HG02623 (cell line): ENCODE data around the gene CSF1R.
"Not testable (repeated sequence)": the region's sequence is repeated elsewhere in the genome, so short reads cannot be mapped to it uniquely, and the experiment has no call there.

Experiments used
- ATAC-seq: cut with Tn5 transposase; IDR thresholded peaks from one replicate; pipeline ENCODE4 v1.9.1; 2021; ENCODE audit warnings: moderate library complexity; ENCODE audit not compliant: unreplicated experiment

The CSF1R gene

DNA sequence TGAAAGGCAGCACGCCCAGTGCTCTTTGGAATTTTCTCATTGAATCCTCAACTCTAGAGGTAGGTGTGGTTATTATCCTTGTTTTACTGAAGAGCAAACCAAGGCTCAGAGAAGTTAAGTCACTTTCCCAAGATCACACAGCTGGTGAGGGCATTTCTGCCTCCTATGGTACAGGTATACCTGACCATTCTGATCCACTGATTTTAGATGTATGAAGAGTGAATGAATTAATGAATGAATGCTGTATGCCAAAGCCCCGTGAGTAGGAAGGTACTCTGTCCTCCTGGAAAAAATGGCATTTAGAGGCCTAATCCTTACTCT, 18.2 kb upstream of the CSF1R start:
- no peak for ATAC-seq

DNA sequence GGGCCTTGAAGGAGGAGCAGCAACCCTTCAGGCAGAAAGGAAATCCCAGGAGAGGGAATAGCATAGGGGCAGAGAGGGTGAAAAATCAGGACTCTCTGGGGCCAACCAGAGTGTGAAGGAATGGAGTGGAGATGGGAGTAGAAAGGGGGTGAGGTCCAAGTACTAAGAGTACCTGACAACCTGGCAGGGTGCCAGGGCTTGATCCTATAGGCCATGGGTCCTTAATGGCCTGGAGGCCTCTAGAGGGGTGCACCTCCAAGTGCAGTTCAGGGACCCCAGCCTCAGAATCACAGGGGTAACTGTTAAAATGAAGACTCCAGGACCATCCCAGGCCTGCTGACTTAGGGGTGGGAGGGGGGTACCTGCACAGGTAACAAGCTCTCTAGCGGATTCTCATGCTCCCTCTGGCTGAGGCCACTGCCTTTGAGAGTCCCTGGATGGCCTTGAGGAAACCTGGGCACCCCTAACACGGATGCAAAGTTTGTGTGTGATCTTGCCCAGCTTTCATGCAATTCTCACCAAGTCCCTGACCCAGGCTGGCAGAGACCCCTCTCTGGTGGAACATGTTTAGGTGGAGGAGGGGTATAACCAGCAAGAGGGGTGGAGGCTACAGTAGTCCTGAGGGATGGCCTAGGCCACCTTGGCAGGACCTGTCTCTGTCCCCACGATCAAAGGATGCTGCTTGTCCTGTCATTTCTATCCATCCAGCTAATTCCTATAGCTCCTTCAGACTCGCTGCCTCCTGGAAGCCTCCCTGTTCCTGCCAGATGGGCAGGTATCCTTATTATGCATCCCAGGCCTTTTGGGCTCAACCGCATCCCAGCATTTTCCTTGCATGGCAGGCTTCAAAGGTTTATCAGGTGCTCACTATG, 17.6 kb upstream of the CSF1R start:
- ATAC-seq, result no peak

DNA sequence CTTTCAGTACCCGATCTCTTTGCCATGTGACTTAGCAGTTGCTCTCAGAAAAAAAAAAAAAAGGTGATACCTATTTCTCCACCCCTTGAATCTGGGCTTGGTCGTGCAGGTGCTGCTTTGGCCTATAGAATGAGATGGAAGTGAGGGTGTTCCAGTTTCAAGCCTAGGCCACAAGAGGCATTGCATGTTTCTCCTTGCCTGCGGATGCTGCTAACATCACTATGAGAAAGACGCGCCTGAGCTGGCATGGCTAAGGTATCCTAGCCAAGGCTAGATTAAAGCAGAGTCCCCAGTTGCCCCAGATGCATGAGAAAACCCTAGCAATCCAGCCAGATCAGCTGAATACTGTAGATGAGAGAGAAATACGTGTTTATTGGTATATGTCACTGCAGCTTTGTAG, 14.7 kb upstream of the CSF1R start:
- no peak for ATAC-seq

DNA sequence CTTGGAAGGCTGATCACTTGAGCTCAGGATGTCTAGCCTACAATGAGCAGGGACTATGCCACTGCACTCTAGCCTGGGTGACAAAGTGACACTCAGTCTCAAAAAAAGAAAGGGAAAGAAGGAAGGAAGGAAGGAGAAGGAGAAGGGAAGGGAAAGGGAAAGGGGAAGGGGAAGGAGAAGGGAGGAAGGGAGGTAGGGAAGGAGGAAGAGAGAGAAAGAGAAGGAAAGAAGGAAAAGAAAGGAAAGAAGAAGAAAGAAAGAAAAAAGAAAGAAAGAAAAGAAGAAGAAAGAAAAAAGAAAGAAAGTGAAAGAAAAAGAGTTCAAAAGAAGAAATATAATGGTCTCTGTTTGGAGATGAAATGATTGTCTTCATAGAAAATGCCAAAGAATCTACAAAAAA, 10.8 kb upstream of the CSF1R start:
- ATAC-seq, result no peak

DNA sequence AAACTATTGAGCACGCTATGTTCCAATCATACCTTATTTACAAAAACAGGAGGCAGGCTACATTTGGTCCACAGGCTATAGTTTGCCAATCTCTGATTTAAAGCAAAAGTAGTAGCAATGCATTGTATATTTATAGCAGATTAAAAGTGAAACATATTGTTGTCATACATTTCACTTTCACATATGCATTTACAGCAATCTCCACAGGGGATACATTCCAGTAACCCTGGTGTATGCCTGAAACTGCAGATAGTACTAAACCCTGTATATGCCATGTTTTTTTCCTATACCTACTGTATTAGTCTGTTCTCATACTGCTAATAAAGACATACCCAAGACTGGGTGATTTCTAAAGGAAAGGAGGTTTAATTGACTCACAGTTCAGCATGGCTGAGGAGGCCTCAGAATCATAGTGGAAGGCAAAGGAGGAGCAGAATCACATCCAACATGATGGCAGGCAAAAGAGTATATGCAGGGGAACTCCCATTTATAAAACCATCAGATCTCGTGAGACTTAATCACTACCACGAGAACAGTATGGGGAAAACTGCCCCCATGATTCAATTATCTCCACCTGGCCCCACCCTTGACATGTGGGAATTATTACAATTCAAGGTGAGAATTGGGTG, 5.9 kb upstream of the CSF1R start:
- ATAC-seq, result peak; percentile 61

DNA sequence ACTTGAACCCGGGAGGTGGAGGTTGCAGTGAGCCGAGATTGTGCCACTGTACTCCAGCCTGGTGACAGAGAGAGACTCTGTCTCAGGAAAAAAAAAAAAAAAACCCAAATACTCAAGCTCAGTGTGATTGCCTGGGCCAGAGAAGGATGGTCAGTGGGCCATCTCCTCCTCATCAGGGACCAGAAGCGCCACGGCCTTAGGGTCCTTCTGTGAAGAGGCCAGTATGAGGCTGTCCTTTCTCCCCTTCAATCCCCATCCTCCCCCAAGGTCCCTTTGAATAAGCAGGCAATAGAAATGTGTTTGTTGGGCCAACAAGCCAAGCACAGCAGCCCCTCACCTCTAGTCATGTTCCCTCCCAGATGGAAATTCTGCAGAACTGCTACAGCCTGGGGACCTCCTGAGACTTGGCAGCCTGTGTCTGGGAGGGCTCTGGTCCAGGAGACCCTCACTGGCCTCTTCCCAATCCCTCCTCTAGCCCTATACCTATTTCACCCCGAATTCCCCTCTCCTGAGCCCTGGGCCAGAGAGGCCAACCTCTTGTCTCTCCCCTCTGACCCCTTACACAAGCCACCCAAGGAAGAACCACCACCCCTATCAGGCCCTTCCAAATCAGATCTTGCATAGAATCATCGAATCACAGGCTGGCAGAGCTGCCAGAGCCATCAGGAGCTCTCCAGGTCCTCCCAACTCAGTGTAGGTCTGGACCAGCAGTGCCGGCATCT, 1.0 kb downstream of the CSF1R start:
- no peak for ATAC-seq

DNA sequence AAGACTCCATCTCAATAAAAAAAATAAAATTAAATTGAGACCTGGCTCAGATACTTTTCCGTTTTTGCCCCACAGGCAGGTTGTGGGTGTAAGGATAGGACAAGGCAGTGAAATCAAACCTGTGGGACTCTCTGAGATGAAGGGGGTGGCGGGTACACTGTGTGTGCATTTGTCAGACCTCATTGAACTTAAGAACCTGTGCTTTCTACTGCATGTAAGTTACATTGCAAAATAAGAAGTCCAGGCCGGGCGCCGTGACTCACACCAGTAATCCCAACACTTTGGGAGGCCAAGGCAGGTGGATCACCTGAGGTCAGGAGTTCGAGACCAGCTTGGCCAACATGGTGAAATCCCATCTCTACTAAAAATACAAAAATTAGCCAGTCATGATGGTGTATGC, 1.6 kb downstream of the CSF1R start:
- not testable (repeated sequence) for ATAC-seq

DNA sequence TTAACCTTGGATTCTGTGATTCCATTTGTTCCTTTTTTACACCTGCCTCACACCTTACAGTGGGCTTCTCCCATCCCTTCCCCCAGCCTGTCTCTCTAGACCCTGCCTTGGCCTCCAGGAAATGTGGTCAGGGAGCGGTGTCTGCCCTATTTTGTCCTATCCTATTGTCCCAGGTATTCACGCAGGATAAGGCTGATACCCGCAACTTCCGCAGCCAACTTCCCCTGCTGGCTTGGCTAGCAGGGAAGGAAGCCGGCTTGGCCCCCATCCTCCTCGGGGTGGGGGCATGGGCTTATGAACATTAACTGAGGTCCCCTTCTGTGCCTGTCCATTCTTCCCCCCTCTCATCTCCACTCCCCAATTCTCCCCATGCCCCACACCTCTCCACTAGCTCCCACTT, 3.5 kb downstream of the CSF1R start:
- ATAC-seq, result no peak

DNA sequence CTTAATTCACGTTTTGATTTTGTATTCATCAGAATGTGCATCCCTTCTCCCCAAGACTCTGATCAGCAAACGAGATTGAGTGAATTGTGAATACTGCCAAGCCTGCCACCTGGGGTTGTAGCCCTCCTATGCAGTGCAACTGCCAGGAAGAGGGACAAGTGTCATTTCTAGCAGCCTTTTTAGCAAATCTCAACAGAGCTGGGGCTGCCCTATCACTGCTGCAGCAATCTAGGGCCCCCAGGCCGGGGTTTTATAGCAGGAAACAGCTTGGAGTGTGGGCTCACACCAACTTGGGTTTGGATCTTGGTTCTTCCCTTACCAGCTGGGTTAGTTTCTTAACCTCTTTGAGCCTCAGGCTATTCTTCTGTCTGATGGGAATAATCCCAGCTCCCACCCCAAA, 4.0 kb downstream of the CSF1R start:
- peak; percentile 9 for ATAC-seq

DNA sequence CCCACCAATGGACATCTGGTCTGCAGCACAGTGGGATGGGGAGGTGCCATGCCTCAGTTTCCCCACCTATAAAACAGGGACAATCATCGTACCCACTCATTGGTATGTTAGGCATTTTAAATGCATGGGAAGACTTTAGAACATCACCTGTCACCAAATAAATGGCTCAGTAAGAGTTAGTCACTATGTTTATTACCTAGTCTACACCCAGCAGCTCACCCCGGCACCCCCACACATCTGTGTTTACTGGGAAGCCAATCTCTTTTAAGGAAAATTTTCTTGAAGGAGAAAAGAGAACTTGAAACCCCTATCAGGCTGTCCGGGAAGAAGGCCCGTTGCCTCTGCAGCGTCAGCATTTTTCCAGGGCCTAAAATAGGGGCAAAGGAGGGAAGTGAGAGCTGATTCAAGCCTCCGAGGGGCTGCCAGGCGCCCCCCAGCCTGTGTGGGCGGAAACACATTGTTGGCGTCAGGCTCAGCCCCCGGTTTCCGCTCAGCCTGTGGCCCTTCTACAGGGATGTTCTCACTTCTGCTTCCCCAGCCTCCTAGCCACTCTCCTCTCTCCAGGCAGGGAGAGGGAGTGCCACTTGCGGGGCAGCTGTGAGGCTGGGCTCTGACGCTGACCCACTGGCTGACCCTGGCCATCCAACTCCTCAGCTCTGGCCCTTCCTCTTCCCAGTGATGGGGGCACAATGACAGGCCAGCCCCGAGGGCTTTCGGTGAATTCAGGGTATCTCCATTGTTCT, 4.6 kb downstream of the CSF1R start:
- peak; percentile 89 for ATAC-seq

DNA sequence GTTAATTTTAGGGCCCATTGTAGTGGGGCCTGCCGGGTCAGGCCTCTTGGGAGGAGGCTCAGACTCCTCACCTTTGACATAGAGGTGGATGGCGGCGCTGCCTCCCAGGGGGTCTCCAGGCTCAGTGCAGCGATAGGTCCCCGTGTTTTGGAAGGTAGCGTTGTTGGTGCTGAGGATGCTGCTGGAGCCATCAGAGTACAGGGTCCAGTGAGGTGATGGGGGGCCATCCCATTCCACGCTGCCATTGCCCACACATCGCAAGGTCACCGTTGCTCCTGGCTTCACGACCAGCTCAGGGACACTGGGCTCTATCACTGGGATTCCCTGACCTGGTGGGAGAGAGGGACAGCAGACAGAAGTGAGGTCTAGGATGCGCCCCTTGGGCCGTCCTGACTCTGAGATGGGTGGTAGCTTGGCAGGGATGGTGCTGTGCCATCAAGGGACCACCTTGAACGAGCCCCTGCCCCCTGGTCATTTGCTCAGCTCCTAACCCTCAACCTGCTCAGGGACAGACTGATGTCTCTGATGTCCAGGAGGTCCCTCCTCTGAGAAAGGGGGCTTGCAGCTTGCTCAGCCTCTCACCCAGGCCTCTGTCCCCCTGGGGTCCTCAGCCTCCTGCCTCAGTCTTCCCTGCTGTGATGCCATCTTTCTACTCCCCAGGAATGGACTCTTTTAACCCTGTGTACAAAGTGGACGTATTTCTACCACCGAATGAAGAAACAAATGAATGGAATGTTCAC, 5.5 kb downstream of the CSF1R start:
- ATAC-seq, result no peak

DNA sequence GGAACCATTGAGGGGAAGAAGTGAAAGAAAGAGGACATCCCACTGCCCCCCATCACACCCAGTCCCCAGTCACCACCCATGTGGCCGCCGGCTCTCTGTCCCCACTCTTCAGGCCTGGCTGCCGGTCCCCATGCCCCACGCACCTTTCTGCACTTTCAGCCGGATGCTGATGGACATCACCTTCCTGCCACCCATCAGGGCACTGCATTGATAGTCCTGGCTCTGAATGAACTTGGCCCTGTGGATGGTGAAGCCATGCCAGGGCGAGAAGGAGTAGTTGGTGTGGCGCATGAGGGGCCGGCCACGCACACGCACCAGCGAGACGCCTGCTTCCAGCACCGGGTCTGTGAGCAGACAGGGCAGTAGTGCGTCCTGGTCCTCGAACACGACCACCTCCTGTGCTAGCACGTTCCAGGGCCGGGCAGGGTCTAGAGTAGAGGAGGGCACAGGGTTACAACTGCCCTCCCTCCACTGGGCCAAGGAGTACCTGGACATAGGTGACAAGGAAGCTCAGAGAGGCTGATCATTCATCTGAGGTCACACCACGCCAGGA, 6.4 kb downstream of the CSF1R start:
- ATAC-seq, result no peak

DNA sequence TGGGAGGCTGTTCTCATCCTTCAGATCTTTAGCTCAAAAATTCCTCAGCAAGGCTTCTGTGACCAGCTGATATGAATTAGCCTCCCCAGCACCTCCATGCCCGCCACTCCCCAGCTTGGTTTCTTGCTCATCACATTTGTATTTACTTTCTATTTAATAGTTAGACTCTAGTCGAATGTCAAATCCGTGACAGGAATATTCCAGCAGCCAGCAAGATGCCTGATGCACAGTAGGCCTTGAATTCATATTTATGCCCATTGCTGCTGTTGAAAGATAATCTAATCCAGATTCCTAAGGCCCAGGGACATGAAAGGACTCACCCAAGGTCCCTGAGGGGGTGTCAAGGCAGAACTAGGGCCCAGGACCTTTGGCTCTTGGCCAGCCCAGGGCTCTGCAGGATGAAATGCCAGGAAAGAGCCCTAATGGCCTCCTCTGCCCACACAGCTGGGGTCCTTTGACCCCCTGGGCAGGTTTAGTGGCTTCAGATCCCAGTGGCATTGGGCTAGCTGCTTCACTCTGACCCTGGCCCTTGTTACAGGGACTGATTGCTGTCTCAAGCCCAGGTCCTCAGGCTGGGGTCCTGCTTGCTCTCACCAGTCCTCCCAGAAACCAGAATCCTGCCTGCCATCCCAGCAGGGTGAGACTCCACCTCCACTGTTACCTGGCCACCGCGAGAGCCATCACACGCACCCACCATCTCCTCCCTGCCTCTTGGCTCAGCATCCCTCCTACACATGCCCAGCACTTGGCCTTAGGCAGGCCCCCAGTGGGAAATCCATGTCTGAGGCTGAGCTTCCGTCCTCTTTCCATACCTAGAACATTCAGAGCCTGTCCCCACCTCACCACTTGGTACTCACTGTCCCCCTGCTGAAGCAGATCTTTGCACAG, 7.3 kb downstream of the CSF1R start:
- ATAC-seq, result no peak

DNA sequence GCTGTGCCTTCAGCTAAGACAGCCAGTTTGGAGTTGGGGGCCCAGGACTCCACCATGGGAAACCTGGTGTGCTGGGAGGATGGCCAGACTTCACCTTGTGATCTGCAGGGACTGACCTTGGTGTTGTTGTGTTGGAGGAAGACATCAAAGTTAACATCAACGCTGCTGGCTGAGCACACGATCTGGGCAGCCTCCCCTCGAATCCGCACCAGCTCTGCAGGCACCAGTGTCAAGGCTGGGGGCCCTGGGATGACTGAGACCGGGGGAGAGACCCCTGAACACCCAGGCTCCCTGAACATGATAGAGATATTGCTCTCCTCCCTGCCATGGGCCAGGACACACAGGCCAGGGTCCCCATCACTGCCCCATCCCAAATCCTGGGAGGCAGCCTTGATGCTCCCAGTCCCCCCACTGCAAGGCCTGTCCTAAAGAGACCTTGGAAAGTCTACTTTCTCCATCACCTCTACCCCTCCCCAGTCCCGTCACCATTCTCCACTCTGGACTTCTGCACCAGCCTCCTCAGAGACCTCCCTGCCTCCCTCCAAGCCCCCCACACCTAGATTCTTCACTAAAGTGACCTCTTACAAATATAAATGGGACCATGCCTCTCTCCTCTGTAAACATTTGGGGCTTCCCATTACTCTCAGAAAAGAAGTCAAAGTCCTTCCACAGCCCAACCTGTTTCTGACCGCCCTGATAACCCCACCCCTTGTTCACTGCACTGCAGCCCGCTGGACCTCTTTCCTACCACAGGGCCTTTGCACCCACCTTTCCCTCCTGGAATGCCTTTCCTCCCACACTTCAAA, 8.2 kb downstream of the CSF1R start:
- ATAC-seq, result no peak

DNA sequence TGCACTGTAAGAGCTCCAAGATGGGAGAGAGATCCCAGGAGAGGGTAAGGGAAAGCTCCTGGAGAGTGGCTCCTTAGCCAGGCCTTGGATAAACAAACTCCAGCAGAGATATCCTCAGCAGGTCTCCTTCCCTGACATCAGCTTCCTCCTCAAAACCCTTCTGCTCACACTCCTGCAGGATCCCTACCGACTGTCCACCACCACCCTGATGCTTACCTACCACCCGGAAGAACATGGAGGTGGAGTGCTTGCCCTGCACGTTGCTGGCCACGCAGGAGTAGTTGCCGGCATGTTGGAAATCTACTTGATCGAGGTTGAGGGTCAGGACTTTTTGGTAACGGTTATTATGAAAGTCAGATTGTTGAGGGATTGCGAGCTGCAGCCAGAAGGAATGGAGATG, 9.3 kb downstream of the CSF1R start:
- ATAC-seq, result no peak

DNA sequence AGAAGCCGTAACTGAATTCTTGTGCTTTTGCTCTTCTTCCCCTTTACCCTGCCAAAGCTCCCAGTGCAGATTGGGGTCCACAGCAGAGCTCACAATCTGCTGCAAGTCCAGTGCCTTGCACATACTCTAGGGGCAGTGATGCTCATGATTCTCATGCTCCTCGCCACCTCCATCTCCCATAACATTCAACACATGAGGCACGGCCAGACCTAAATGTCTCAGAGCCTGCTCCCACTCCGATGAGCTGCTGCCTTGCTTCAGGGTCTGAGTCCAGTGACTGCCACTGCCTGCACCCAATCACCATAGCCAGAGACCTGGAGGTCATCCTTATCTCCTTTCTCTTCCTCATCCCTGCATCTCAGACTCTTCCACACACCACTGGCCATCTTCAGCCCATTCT, 10.5 kb downstream of the CSF1R start:
- ATAC-seq, result no peak

DNA sequence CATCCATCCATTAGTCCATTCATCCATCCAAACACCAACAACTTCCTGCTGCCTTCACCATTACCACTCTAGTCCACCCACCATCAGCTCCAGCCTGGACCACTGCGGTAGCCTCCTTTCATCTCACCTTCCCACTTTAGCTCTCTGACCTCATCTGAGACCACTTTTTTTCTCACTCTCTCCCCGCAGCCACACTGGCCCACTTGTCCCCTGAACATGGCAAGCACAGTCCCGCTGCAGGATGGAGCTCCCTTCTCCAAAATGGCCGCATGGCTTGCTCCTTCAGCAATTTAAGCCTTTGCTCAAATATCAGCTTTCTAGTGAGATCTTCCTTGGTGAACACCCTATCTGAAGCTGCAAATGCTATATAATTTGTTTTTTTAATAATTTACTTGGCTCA, 11.1 kb downstream of the CSF1R start:
- no peak for ATAC-seq

DNA sequence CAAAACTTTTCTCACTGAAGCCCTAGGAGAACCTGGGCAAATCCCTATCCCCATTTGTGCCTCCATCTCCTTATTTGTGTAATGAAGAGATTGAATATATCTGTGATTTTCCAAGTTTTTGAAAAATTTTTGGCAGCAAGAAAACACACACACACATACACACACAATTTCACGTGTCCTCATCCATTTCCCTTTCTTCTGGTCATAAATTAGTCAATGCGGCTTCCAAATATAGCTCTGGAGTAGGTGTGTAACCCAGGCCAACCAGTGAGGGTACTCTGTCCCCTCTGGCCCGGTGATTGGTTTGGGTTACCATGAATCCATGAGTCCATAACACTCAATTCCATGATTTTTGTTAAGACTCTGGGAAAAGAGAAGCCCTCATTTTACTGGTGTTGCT, 12.7 kb downstream of the CSF1R start:
- no peak for ATAC-seq
